IPS-20b (cell line): ENCODE measurements around the gene CCBE1.

Source experiments
- H3K27ac ChIP-seq: one replicate; pipeline ENCODE4 v1.5.1; 2013; ENCODE audit warnings: low read length
- H3K27me3 ChIP-seq: 2 replicates; pipeline ENCODE4 v1.6.1; 2013; ENCODE audit warnings: mild to moderate bottlenecking, low read length, inconsistent platforms; ENCODE audit not compliant: insufficient read depth
- H3K36me3 ChIP-seq: 2 replicates; pipeline ENCODE4 v1.6.1; 2013; ENCODE audit warnings: low read depth, mild to moderate bottlenecking, inconsistent platforms, low read length, moderate library complexity; ENCODE audit not compliant: insufficient read depth
- H3K4me1 ChIP-seq: 2 replicates; pipeline ENCODE4 v1.6.1; 2013; ENCODE audit warnings: mild to moderate bottlenecking, control low read depth, inconsistent platforms, low read length, moderate library complexity; ENCODE audit not compliant: insufficient read depth
- H3K4me3 ChIP-seq: 2 replicates; pipeline ENCODE4 v1.5.1; 2013; ENCODE audit warnings: mild to moderate bottlenecking, low read length, inconsistent platforms
- H3K9ac ChIP-seq: 2 replicates; pipeline ENCODE4 v1.6.1; 2013; ENCODE audit warnings: low read depth, mild to moderate bottlenecking, inconsistent platforms, low read length, moderate library complexity
- H3K9me3 ChIP-seq: 2 replicates; pipeline ENCODE4 v1.6.1; 2013; ENCODE audit warnings: mild to moderate bottlenecking, low read depth, low read length, inconsistent platforms; ENCODE audit not compliant: insufficient read depth

The CCBE1 gene

DNA sequence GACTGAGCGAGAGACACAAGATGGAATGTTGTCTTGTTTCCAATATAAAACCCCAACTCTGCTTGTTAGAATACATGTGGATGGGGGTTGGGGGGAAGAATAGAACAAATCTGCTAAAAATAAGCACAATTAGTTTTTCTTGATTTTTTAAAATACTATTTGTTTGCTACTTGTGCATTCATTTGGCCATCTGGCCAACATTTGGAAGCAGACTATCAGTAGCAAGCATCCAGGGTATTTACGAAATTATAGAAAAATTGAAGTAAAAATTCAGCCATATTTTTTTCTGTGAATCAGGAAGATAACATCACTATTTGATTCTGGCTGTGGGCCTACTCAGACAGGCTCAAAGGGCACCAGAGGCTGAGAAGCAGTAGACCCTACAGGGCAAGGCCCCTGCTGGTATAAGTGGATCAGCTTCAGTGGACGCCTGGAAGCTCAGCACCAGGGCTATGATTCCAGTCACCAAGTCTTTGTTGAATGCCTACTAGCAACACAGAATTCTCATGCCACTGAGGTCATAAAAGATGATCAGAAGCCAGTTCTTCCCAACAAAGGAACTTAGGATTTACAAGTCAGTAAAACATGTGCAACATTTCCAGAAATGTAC, 133.9 kb downstream of the CCBE1 start:
- Histone ChIP-seq H3K9ac (no peak overlapping the region), H3K4me3 (no peak overlapping the region), H3K9me3 (no peaks in the 10 kb centered on the region), H3K36me3 (no peaks in the 10 kb centered on the region), H3K4me1 (peaks cover 4% of the 10 kb centered on the region; the same call in 1 of the 2 replicates), H3K27me3 (peaks cover 7% of the 10 kb centered on the region; the same call in 1 of the 2 replicates), H3K27ac (no peak overlapping the region)

DNA sequence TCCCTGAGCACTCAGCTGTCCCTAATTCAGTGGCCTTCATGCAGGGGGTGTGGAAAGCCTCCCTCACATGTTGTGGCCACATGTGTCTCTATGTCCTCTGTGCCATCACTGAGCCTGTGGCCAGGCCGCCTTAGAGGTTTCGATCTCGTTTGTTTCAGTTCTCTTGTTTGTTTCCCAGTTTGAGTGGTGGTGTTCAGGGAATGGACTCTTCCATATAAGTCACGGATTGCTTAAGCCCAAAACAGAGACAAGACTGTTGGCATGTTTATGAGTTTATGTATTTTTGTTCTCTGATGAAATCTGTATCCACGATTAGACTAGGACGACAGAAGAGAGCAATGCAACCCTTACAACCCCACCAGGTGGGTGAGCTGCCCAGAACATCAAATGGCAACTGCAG, 134.5 kb downstream of the CCBE1 start:
- Histone ChIP-seq H3K4me1 (peaks cover 4% of the 10 kb centered on the region; the same call in 1 of the 2 replicates), H3K27me3 (peaks cover 3% of the 10 kb centered on the region; the same call in 1 of the 2 replicates), H3K9ac (no peak overlapping the region), H3K27ac (no peak overlapping the region), H3K4me3 (no peak overlapping the region), H3K9me3 (no peaks in the 10 kb centered on the region), H3K36me3 (no peaks in the 10 kb centered on the region)

DNA sequence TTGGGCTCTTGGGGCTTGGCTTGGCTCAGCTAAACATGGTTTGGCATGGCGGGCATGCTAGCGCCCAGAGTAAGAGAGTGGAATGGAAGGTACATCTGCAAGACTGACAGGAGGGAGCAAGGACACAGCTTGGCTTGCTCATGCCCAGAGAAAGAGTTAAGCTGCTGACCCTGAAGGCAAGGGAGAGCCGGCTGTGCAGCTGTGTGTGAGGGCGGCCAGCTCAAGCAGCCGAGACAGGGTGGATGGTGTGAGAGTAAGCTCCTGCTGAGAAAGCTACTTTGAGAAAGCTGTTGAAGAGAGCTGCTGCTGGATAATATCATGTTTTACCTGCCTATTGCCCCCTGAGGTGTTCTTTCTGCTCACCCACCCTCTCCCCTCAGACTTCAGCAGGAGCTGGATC, 135.6 kb downstream of the CCBE1 start:
- H3K9ac ChIP-seq, result no peak overlapping the region

DNA sequence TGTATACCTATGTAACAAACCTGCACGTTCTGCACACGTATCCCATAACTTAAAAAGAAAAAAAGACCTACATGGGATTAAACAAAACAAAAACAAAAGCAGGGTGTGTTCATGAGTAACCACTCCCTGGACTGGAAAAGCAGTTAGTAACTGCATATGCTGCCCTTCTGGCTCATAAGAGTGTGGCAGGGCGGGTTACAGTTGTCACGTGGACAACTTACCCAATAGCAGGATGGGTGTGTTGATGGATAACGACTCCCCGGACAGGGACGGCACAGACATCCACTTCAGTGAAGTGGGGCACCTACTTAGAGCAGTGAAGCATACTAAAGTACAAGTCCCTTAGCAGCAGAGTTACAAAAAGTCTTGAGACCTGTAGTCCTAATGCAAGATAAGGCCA, 136.7 kb downstream of the CCBE1 start:
- H3K27ac ChIP-seq, result no peak overlapping the region
- no peak overlapping the region for H3K9ac ChIP-seq
- no peaks in the 10 kb centered on the region for H3K27me3 ChIP-seq
- H3K36me3 ChIP-seq, result no peaks in the 10 kb centered on the region
- no peak overlapping the region for H3K4me3 ChIP-seq
- peaks cover 3% of the 10 kb centered on the region; the same call in 1 of the 2 replicates for H3K9me3 ChIP-seq
- no peaks in the 10 kb centered on the region; the same call in 1 of the 2 replicates for H3K4me1 ChIP-seq

More for the DNA sequence above, 135.6 kb downstream of the CCBE1 start:
- Histone ChIP-seq H3K27ac (no peak overlapping the region), H3K27me3 (no peaks in the 10 kb centered on the region), H3K9me3 (peaks cover 3% of the 10 kb centered on the region; the same call in 1 of the 2 replicates), H3K4me1 (peaks cover 4% of the 10 kb centered on the region; the same call in 1 of the 2 replicates), H3K4me3 (no peak overlapping the region), H3K36me3 (no peaks in the 10 kb centered on the region)

DNA sequence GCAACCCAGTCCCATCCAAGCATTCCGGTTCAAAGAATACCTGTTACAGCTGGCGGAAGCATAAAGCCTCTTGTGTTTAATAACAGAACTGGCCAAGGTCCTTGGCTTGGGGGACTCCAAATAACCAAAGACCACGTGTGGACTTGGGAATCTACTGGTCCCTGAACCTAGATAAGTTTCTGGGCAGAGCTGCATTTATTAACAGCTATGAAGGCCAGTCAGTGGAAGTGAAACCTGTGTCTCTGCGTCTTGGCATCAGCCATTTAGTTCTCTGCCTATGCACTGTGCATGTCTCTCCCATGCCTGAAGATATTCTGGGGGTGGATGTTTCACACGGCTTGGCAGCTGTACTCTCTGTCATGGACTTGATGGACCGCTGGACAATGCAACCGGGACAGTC, 137.7 kb downstream of the CCBE1 start:
- Histone ChIP-seq H3K9ac (no peak overlapping the region), H3K9me3 (peaks cover 3% of the 10 kb centered on the region; the same call in 1 of the 2 replicates), H3K27me3 (no peaks in the 10 kb centered on the region), H3K4me3 (no peak overlapping the region), H3K27ac (no peak overlapping the region), H3K4me1 (no peaks in the 10 kb centered on the region; the same call in 1 of the 2 replicates), H3K36me3 (no peaks in the 10 kb centered on the region)

DNA sequence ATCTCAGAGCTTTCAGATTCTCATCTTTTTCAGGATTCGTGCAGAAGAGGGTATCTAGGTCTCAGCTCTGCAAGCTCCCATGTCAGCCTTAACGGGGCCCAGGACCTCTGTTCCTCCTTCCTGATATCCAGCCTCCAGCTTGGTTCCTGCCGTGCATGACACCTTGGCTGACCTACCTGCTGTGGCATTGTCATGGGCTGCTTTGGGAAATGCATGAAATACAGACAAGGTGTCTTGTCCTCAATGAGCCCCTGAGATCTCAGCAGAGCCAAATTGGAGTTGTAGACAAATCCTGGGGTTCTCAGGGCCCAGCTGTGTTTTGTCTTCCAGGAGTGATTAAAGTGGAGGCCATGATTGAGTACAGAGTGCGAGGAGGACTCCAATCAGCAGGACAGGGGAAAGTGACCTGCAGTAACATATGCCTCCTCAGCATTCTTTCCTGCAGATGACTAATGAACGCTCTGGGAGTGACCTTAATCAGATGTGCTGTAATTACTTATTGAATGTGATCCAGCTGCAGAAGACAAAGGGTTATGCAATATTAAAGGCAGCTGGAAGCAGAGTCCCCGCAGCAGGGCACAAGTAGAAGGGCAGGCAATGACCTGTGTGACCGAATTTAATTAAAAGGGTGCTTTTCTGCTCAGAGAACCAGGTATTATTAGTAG, 141.1 kb downstream of the CCBE1 start:
- no peak overlapping the region for H3K9ac ChIP-seq
- peaks cover 3% of the 10 kb centered on the region; the same call in 1 of the 2 replicates for H3K9me3 ChIP-seq
- H3K27me3 ChIP-seq, result no peaks in the 10 kb centered on the region
- no peak overlapping the region for H3K4me3 ChIP-seq
- H3K27ac ChIP-seq, result no peak overlapping the region
- no peaks in the 10 kb centered on the region; the same call in 1 of the 2 replicates for H3K4me1 ChIP-seq
- no peaks in the 10 kb centered on the region for H3K36me3 ChIP-seq

DNA sequence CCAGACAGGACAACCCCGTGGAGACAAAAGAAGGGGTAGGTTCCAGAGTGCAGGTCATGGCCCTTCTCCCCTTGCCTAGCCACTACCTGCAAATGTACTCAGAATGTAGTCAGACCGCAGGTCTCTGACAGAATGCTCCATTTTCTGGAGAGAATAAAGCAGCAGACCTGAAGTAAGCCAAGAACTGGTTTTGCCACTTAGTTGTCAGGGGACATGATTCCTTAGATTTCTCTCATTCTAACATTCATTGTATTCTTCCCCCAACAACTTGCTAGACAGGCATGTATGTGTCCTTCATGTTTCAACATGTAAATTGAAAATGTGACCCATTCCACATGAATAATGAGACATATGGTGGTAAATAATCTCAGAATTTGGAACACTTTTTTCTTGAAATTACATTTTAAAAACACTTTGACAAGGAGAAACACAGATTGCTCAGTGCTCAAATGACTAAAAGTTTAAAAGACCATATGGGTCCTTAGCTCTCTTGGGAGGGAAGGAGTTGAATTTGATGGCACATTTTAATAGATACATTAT, 142.4 kb downstream of the CCBE1 start:
- H3K9me3 ChIP-seq, result peaks cover 3% of the 10 kb centered on the region; the same call in 1 of the 2 replicates
- H3K27me3 ChIP-seq, result no peaks in the 10 kb centered on the region
- H3K4me3 ChIP-seq, result no peak overlapping the region
- no peaks in the 10 kb centered on the region for H3K36me3 ChIP-seq
- no peak overlapping the region for H3K27ac ChIP-seq
- no peak overlapping the region for H3K9ac ChIP-seq
- H3K4me1 ChIP-seq, result no peaks in the 10 kb centered on the region; the same call in 1 of the 2 replicates

DNA sequence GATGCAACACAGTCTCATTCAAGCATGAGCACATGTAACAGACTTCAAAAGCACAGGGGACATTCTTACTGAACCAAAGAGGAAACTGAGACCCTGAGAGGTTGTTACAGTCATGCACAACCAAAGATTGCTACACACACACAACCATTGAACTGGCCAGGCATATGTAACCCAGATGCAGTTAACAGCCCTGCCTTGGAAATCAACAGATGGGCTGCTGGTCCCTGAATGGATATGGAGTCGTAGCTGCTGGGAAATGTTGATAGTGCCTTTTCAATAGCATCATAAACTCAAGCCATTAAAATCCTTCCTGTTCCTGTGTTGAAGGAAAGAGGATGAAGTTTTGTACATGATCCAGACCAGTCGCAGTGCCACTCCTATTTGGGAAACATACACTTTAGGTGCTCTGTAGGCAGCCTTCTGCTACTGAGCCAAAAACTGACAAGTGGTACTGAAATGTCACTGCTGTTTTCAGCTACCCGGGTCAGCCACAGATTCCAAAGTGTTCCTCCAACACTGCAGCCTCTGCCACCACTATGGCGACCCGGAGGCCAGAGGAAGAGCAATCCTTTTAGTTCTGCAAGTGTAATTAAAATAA, 143.9 kb downstream of the CCBE1 start:
- no peaks in the 10 kb centered on the region; the same call in 1 of the 2 replicates for H3K4me1 ChIP-seq
- H3K27me3 ChIP-seq, result no peaks in the 10 kb centered on the region
- no peak overlapping the region for H3K4me3 ChIP-seq
- H3K27ac ChIP-seq, result no peak overlapping the region
- H3K9me3 ChIP-seq, result peaks cover 3% of the 10 kb centered on the region; the same call in 1 of the 2 replicates
- H3K36me3 ChIP-seq, result no peaks in the 10 kb centered on the region
- H3K9ac ChIP-seq, result no peak overlapping the region

DNA sequence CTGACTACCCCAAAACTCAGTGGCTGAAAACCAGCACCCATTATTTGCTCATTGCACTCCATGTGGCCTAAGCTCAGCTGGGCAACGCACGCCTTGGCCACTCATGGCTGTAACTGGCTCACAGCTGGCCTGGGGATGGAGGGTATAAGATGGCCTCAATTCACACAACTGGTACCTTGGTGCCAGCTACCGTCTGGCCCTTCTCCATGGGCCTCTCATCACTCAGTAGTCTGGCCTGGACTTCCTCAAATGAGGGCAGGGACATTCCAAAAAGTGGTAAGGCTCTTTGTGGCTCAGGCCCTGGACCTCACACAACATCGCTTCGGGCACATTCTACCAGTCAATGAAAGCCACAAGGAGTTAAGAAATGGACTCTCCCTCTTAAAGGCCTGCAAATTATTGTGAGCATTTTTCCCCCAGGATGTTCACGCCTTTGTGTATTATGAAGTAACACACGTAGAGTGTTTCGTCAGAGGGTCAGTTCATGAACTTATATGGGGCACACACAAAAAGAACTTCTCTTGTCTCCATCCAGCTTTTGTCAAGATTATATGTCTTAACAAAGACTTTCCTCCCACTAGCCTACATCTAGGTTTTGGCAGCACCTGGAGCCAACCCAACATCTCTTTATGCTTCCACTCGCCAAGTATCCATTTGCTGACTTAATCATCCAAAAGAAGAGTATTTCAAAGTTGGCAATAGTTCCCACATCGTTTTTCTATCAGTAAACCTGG, 145.2 kb downstream of the CCBE1 start:
- no peaks in the 10 kb centered on the region for H3K27me3 ChIP-seq
- no peak overlapping the region for H3K27ac ChIP-seq
- H3K9ac ChIP-seq, result no peak overlapping the region
- no peaks in the 10 kb centered on the region for H3K36me3 ChIP-seq
- H3K9me3 ChIP-seq, result no peaks in the 10 kb centered on the region
- no peak overlapping the region for H3K4me3 ChIP-seq
- peaks cover 3% of the 10 kb centered on the region; the same call in 1 of the 2 replicates for H3K4me1 ChIP-seq

DNA sequence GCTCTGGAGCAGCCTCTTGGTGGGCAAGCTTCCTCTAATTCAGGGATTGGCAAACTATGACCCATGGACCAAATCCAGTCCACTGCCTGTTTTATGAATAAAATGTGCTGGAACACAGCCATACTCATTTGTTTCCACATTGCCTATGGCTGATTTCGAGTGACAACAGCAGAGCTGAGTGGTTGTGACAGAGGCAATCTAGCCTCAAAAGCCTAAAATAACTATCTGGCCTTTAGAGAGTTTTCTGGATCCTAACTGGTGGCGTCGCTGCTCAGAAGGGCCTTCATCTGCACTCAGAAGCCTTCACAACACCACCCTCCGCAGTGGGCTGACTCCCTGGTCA, 147.1 kb downstream of the CCBE1 start:
- Histone ChIP-seq H3K4me3 (no peak overlapping the region), H3K9ac (no peak overlapping the region), H3K27me3 (no peaks in the 10 kb centered on the region), H3K4me1 (peaks cover 3% of the 10 kb centered on the region; the same call in 1 of the 2 replicates), H3K27ac (no peak overlapping the region), H3K9me3 (no peaks in the 10 kb centered on the region), H3K36me3 (no peaks in the 10 kb centered on the region)

DNA sequence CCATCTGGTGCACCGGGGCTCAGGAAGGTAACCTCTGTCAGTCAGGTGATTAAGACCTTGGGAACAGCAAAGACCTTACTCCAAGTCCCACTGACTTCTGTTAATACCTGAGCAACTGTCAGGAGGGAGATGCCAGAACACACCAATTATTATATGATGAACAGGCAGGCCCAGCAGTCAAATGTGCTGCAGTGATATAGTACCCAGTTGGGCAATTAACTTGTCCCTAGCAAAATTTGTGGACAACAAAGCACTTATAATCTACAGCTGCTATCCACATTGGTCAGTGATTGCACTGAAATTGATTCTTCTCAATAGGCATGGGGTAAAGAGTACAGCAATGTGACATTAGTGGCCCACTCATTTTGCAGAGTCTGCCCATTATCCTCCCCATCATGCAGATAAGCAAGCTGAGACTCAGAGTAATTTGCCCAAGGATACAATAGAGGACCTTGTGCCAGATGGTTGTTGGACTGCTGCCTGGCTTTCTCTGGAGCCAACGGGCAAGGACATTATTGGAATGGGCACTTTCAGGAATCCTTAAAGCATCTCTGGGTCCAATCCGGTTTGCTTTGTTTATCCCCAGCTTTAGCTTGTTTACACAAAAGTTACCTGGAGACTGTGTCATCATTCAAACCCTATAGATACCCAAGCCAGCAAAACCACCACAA, 147.6 kb downstream of the CCBE1 start:
- Histone ChIP-seq H3K27ac (no peak overlapping the region), H3K9me3 (no peaks in the 10 kb centered on the region), H3K9ac (no peak overlapping the region), H3K36me3 (no peaks in the 10 kb centered on the region), H3K4me3 (no peak overlapping the region), H3K27me3 (no peaks in the 10 kb centered on the region), H3K4me1 (peaks cover 3% of the 10 kb centered on the region; the same call in 1 of the 2 replicates)
